Fibroblast of gingiva (primary cell): ENCODE data around the gene SLFN12L.
A peak's percentile ranks its signal among the peaks of the same experiment; 100 is the strongest.

Experiments used
- DNase-seq: peaks from one replicate; pipeline ENCODE4 v3.0.0-alpha.2; 2011; ENCODE audit warnings: low read depth

SLFN12L gene

GRCh38 chr17:35432176-35433074, 105.1 kb downstream of the SLFN12L start, which contains the start of gene SLFN12:
Gene SLFN12 (minus strand): TSS chr17:35432500. CDS start chr17:35423028, 9,472 bp downstream.
- peak; percentile 97 for DNase-seq

- no peak for DNase-seq
These were observed 107.8 kb downstream of the SLFN12L start for GRCh38 chr17:35429702-35430101.

GRCh38 chr17:35428229-35428628, 109.2 kb downstream of the SLFN12L start:
- DNase-seq, result no peak

- DNase-seq, result peak; percentile 2
These were observed 113.7 kb downstream of the SLFN12L start for GRCh38 chr17:35423761-35424160.
